Tibial nerve (tissue), 4 donors: ENCODE results near the gene C12orf75. TPM values are rescaled to one million over a fixed set of nuclear protein-coding genes. Genes with fewer than 3 reads are reported as not detected.

Source experiments
- DNase-seq, 2 donors: peaks; one replicate each; pipeline ENCODE4 v3.0.0-alpha.2; 2019; ENCODE audit warnings: low spot score in 2 of 2
- H3K27ac ChIP-seq, 4 donors: fragments of 200-600 bp; sonication (generic) in 3 of 4; one replicate each; pipeline ENCODE4 v1.5.1; 2017 to 2019; ENCODE audit warnings: mild to moderate bottlenecking in 1 of 4
- H3K27me3 ChIP-seq, 2 donors: fragments of 200-600 bp; sonication (generic) in 1 of 2; one replicate each; pipeline versions ENCODE4 v1.5.1 to v1.6.0; 2017 to 2019
- H3K36me3 ChIP-seq, 3 donors: fragments of 200-600 bp; sonication (generic); one replicate each; pipeline ENCODE4 v1.5.1; 2018 to 2019
- H3K4me1 ChIP-seq, 4 donors: fragments of 200-600 bp; sonication (generic) in 3 of 4; one replicate each; pipeline ENCODE4 v1.5.1; 2017 to 2019
- H3K4me3 ChIP-seq, 4 donors: fragments of 200-600 bp; sonication (generic) in 3 of 4; one replicate each; pipeline ENCODE4 v1.5.1; 2017 to 2019; ENCODE audit warnings: mild to moderate bottlenecking in 1 of 4, moderate library complexity in 1 of 4
- H3K9me3 ChIP-seq, 4 donors: fragments of 200-600 bp; sonication (generic) in 3 of 4; one replicate each; pipeline ENCODE4 v1.5.1; 2017 to 2019
- EP300 ChIP-seq, 2 donors: sonication (generic); formaldehyde crosslinking; IDR thresholded peaks; one replicate each; pipeline ENCODE4 v1.6.1; 2017; ENCODE audit warnings: antibody characterized with exemption in 2 of 2, mild to moderate bottlenecking in 1 of 2
- POLR2A ChIP-seq, 2 donors: fragments of 450-650 bp; IDR thresholded peaks; one replicate each; pipeline ENCODE4 v1.6.1; 2017; ENCODE audit warnings: antibody characterized with exemption in 2 of 2, mild to moderate bottlenecking in 2 of 2, moderate library complexity in 2 of 2
- WGBS, 2 donors: methylation state at CpG; one replicate each; pipeline ENCODE4 v1.1.5; 2018; 5-methylcytosine and 5-hydroxymethylcytosine counted together
- total RNA-seq, 4 donors: library from RNA; depleted of rRNA; stranded (reverse); fragments of >200 nt; gene quantifications; one replicate each; pipeline ENCODE4 v1.1.0, GENCODE V29; 2016
- TF ChIP-seq, protein P1 (sequence below), 5 experiments: fragments of 200-600 bp in 3 of 5; fragments of 450-650 bp in 2 of 5; sonication (generic) in 3 of 5; IDR thresholded peaks; one replicate each; pipeline ENCODE4 v1.5.1; 2016 to 2019; ENCODE audit warnings: antibody characterized with exemption in 5 of 5, mild to moderate bottlenecking in 3 of 5, moderate library complexity in 2 of 5

C12orf75 gene
- total RNA-seq, 4 donors from 2014 or later = 12.6 to 29.7 (median 18.9) TPM

DNA sequence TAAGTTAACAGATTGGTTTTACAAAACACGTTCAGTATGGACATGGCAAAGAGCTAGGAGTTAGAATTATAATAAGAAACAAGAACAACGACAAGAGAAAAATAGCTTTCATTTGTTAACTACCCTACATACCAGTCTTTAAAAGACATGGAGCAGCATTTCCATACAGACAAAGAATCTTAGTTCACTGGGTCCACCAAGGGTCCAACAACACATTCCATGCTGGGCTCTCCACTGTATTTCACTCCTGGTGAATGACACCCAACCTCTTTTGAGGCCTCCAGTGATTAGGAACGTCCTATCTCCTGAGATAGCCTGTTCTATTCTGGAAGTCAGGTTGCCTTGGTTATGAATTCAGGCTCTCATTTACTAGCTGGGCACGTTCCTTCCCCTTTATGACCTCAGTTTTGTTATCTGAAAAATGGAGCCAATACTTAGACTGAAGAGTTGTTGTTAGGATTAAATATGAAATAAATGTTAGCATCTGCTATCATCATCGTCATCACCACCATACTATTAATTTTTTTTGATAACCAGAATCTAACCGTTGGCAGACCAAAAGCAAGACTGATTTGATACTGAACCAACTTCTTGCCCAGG is 37.7 kb downstream of the C12orf75 start:
- no peaks in the 10 kb centered on the region for H3K27me3 ChIP-seq
- no peaks in the 10 kb centered on the region for H3K9me3 ChIP-seq
- H3K27ac ChIP-seq = no peak overlapping the region
- no peak overlapping the region for H3K4me3 ChIP-seq
- WGBS, 2 donors = 79 to 81% methylated on average over 6 of the region's 6 CpGs
- no peaks in the 10 kb centered on the region for H3K36me3 ChIP-seq
- no peaks in the 10 kb centered on the region for H3K4me1 ChIP-seq
- DNase-seq = no peak
- TF ChIP-seq POLR2A (IDR thresholded peaks at IDR 0.05) (no peak), EP300 (IDR thresholded peaks at IDR 0.05) (no peak)
- TF ChIP-seq, protein P1, sequence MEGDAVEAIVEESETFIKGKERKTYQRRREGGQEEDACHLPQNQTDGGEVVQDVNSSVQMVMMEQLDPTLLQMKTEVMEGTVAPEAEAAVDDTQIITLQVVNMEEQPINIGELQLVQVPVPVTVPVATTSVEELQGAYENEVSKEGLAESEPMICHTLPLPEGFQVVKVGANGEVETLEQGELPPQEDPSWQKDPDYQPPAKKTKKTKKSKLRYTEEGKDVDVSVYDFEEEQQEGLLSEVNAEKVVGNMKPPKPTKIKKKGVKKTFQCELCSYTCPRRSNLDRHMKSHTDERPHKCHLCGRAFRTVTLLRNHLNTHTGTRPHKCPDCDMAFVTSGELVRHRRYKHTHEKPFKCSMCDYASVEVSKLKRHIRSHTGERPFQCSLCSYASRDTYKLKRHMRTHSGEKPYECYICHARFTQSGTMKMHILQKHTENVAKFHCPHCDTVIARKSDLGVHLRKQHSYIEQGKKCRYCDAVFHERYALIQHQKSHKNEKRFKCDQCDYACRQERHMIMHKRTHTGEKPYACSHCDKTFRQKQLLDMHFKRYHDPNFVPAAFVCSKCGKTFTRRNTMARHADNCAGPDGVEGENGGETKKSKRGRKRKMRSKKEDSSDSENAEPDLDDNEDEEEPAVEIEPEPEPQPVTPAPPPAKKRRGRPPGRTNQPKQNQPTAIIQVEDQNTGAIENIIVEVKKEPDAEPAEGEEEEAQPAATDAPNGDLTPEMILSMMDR (IDR thresholded peaks at IDR 0.05) = no peak

DNA sequence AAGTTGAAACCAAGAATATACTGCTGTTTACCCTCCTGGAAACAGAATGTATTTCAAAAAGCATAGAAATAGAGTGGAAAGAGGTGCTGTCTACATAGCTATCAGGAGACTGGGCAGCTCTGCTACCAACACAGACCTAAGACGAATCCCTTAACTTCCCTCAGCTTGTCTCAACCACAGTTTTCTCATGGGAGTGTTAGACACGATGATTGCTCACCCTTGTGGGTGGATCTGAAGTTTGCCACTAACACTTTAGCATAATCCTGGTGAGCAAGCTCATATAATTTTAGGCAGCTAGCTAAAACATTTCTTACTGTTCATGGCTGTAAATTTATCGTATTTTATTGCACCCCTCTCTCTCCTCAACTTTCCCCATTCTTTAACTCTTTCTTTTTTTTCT is 38.5 kb downstream of the C12orf75 start:
- no peaks in the 10 kb centered on the region for H3K36me3 ChIP-seq
- H3K4me1 ChIP-seq = no peaks in the 10 kb centered on the region
- H3K27ac ChIP-seq = no peak overlapping the region
- no peak for DNase-seq
- TF ChIP-seq, protein P1 (IDR thresholded peaks at IDR 0.05) = no peak
- no peak for TF ChIP-seq POLR2A (IDR thresholded peaks at IDR 0.05)
- TF ChIP-seq EP300 (IDR thresholded peaks at IDR 0.05) = no peak
- H3K9me3 ChIP-seq = no peaks in the 10 kb centered on the region
- WGBS, 2 donors = 44 to 47% methylated on average over 3 of the region's 3 CpGs
- no peak overlapping the region for H3K4me3 ChIP-seq
- H3K27me3 ChIP-seq = no peaks in the 10 kb centered on the region

DNA sequence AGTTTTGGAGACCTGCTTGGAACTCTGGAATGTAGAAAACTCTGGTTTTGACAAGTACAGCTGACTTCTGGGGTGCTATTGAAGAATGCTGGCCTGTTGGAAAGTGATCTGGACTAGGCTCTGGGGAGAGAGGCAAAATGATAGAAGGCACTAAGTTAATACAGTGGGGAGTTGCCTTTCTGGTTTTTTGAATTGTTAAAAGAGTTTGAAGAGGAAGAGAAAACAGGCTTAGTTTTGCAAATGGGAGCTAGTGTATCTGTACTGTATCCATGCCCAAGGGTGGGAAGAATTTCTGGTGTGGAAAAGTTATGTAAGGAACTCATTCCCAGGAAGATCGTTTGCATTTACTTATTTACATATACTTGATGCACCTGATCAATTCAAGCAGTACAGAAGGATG is 43.8 kb downstream of the C12orf75 start:
- H3K27me3 ChIP-seq = no peaks in the 10 kb centered on the region
- no peaks in the 10 kb centered on the region for H3K4me1 ChIP-seq
- no peak for TF ChIP-seq POLR2A (IDR thresholded peaks at IDR 0.05)
- TF ChIP-seq, protein P1 (IDR thresholded peaks at IDR 0.05) = no peak
- TF ChIP-seq EP300 (IDR thresholded peaks at IDR 0.05) = no peak
- no peaks in the 10 kb centered on the region for H3K36me3 ChIP-seq
- no peak for DNase-seq
- no peak overlapping the region for H3K4me3 ChIP-seq
- no peaks in the 10 kb centered on the region for H3K9me3 ChIP-seq
- H3K27ac ChIP-seq = no peak overlapping the region
- 90 to 91% methylated on average over 1 of the region's 1 CpG for WGBS, 2 donors

DNA sequence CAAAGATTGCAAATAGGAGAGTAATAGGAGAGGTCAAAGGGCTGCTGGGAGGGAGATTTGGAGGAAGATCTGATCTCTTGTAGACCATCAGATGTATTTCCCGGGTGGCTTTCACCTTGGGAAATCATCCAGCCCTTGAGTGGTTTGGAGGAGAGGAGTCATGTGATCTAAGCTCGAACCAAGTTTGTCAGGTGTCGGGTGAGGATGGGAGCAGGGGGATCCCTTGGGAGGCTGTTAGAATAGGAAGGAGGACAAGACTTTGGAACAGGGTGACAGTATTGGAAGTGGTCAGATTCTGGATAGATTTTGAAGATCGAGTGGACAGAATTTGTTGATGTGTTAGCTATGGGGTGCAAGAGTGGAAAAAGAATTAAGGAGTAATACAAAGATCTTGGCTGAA is 46.6 kb downstream of the C12orf75 start:
- WGBS, 2 donors = 88 to 92% methylated on average over 4 of the region's 4 CpGs
- Histone ChIP-seq H3K4me1 (no peaks in the 10 kb centered on the region), H3K36me3 (no peaks in the 10 kb centered on the region), H3K9me3 (no peaks in the 10 kb centered on the region), H3K27ac (no peak overlapping the region), H3K27me3 (no peaks in the 10 kb centered on the region), H3K4me3 (no peak overlapping the region)
- DNase-seq = no peak
- TF ChIP-seq POLR2A (IDR thresholded peaks at IDR 0.05) (no peak), EP300 (IDR thresholded peaks at IDR 0.05) (no peak)
- TF ChIP-seq, protein P1 (IDR thresholded peaks at IDR 0.05) = no peak

DNA sequence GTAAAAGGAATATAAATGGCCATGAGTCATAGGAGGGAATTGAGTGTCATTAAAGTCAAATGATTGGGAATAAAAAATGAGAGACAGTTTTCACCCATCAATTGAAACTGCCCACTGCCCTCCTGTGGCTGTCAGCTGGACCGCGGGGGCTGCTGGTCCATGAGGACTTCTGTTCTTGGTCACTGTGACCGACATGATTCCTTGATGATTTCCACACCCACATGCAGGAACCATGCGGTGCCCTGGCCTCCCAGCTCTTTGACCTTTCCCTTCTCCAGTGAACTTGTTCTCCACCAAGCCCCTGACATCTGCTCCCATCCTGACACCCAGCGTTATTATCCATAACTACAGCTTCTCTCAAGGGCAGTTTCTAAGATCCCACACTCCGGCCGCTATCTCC is 48.4 kb downstream of the C12orf75 start:
- no peak for DNase-seq
- Histone ChIP-seq H3K36me3 (no peaks in the 10 kb centered on the region), H3K27me3 (no peaks in the 10 kb centered on the region), H3K4me1 (peaks cover 0 to 8% (median 0%) of the 10 kb centered on the region in 4 donors), H3K27ac (no peak overlapping the region), H3K4me3 (no peak overlapping the region), H3K9me3 (no peaks in the 10 kb centered on the region)
- TF ChIP-seq, protein P1 (IDR thresholded peaks at IDR 0.05) = no peak
- no peak for TF ChIP-seq EP300 (IDR thresholded peaks at IDR 0.05)
- no peak for TF ChIP-seq POLR2A (IDR thresholded peaks at IDR 0.05)
- 56 to 58% methylated on average over 7 of the region's 7 CpGs for WGBS, 2 donors
